Ecto neural progenitor cell (in vitro differentiated cells): ENCODE measurements around the gene CKS1B.

ENCODE experiments used
- DNase-seq: peaks from one replicate; pipeline ENCODE4 v3.0.0-alpha.2; 2018; ENCODE audit warnings: low spot score

The CKS1B gene

DNA sequence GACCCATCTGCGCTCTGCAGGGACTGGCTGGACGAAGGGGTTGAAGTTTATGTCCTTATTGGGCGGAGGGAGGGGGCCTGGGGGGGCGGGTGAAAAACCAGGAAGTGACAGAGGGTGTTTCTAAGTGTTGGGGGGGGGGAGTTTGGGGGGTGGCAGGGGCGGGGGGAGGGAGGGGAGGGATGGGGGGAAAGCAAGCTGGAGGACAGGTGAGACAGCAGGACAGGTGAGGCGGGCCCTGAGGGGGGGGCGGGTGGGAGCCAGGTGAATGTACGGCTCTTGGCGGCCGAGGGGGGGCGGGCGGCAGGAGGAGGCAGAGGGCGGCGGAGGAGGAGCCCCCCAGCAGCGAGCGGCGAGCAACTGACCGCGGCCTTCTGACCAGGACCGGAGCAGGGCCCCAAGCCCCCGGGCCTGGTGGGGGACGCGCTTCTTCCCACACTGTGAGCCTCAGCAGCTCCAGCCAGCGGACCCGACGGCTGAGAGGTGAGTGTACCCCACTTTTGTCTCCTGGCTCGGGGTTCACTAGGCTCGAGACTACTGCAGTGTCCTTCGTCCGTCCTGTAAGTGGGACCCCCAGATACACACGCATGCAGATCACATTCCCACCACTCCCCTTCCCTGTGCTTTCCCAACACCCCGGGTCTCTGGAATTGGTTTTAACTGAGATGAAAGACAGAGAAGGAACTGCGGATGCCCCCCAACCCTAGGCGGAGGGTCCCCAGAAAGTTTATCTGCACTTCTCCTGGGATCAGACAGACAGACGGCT is 28.2 kb downstream of the CKS1B start, which contains the start of gene ZBTB7B:
TSS of gene ZBTB7B (plus strand) at position 339 of the 763 bp plus-strand sequence. CDS start 11,859 bp downstream, outside the sequence.
- DNase-seq: peak; percentile 65

DNA sequence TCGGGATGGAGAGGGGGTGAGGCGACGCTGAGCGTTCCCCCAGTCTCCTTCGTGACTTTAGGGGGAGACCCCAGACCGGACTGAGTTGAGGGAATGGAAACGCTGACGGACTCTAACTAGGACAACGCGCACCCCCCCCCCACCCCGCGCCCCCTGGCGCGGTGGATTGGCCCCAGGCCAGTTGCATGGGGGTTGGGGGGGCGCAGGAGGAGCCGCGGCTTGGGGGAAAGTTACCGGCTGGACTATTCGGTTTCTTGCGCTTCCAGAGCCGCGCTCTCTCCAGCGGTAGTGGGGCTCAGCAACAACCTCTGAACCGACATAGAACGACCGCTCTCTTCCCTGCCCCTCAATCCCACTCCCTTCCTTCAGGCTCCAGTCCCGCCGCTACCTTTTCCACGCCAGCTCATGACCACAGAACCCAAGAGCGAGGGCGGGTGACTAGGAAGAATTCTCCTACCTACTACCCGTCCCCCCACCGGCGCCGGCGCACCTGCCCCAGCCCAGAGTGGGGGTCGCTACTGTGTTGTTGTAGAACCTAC is 28.8 kb downstream of the CKS1B start:
- DNase-seq: peak; percentile 64

DNA sequence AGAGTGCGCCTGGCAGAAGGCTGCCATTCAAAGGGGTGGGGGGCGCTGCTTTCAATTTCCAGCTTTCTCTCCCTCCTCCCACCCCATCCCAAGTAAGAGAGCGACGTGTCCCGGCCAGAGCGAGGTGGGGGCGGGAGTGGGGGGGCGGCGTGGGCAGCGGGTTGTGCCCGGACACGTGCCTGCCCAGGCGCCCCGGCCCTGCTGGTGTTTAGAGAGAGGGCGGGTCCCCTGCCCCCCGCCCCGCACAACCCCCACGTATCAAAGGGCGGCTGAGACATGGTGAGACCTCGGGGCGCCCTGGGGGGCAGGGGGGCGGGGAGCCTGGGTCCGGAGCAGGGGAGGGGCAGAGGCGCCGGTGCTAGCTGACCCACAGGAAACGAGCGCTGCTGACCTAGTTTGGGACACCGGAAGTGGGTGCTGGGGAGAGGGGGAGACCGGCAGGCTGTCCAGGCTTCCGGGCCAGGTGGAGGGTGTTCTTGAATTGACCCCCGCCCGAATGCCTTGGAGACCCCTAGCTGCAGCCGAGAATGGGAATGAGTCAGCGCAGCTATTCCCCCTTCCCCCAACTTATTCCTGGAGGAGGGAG is 29.4 kb downstream of the CKS1B start:
- DNase-seq: peak; percentile 62

DNA sequence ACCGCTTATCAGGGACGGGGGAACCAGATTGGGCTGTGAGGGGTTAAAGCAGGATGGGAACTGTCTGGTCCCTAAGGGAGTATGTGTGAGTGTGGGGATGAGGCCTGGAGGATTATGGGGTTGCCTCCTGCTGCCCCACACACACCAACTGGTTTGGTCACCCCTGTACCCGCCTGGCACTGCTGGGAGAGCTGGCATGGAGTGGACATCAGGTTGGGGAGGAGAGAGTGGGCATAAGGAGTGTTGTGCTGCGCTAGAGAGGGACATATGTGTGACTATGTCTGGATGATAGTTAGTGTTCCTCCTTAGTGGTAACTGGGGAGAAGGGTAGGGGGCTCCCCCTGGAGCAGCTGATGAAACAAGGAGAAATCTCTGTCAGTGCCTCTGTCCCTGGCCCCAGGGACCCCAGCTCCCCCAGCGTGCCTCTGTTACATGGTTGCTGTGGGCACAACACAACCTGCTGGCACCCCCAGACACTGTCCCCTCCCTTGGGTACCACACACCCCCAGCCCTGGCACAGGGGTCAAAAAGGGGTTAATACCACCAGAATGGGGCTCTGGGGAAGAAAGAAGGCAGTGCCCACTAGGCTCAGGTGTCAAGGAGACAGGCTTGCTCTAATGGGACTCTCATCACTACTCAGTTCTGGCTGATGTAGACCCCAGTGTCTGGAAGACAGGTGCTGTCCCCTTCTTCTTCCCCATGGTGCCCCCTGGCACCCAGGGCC is 30.0 kb downstream of the CKS1B start:
- no peak for DNase-seq

DNA sequence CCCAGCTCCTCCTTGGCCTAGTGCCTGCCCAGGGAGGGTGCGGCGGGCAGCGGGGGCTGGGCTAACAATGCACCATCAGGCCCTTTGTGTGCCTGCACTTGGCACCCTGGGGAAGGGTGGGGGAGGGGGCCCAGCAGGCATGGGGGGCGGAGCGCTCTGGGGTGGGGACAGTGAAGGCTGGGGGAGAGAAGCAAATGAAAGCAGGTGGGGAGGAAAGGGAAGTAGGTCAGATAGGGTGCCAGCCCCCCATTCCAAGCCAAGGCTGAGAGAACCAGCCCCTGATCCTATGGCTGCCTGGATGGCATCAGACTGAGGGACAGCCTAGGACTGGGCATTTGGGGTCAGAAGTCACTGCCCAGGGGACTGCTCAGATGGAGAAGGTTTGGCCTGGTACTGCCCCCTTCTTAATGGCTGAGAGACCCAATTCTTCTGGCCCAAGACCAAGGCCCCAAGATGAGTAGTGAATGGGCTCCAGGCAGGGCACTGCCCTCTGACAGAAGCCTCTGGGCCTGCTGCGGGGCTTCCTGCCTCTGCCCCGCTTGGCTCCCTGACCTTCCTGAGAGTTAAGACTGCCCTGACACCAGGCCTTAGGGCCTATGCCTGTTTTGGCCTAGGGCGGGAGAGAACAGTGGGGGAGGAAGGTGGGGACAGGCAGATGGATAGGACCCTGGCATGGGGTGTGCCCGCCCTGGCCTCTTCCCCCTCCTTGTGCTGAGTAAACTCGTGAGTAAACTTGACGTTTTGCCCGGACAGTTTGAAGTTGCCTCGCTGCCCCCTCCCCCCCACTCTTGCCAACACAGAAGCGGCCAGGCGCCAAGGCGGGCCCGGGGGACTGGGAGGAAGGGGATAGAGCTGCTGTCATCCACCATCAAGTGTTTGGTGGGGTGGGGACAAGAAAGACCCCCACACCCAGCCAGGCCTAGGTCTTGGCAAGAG is 30.9 kb downstream of the CKS1B start:
- DNase-seq: no peak

DNA sequence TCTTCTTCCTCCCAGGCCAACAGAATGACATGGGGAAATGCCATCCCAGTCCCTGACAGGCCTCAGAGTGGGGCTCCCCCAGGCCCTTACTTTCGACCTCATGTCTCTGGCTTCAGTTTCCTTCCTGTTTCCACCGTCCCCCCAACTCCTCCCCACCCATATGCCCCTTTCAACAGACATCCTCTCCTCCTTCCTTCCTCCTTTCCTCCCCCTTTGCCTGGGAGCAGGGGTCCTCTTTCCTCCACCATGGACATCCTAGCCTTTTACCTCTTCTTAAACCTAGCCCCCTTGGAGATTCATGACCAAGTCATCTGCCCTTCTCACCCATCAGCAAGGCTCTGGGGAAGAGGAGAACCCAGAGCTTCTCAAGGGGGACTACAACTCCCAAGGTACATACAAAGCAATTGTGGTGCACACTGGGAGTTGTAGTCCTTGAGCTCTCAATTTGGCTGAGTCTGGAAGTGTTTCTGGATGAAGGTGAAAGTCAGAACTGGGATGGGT is 32.2 kb downstream of the CKS1B start:
- no peak for DNase-seq

DNA sequence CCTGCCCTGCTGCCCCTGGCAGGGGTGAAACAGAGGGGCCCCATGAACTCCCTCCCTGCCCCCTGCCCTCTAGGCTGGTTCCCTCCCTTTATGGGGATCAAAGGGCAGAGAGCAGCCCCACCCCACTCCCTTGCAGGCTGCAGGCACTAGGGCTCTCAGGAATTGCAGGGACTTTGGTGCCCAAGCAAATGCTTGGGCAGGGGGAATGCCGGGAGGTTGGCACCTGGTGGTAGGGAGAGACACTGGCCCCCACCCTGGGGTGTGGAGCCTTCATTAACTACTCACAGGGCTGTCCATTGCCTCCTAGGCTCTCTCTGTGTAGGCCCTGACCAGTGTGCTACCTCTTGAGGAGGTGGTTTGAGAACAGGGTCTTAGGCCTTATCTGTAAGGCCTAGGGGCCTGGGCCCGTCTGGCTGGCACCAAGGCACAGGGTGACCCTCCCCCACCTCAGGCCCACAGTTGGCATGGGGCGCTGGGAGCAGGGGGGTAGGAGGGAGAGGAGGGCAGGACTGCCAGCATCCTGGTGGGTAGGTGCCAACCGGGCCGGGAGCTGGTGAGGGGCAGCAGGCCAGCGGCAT is 32.9 kb downstream of the CKS1B start:
- DNase-seq: no peak

DNA sequence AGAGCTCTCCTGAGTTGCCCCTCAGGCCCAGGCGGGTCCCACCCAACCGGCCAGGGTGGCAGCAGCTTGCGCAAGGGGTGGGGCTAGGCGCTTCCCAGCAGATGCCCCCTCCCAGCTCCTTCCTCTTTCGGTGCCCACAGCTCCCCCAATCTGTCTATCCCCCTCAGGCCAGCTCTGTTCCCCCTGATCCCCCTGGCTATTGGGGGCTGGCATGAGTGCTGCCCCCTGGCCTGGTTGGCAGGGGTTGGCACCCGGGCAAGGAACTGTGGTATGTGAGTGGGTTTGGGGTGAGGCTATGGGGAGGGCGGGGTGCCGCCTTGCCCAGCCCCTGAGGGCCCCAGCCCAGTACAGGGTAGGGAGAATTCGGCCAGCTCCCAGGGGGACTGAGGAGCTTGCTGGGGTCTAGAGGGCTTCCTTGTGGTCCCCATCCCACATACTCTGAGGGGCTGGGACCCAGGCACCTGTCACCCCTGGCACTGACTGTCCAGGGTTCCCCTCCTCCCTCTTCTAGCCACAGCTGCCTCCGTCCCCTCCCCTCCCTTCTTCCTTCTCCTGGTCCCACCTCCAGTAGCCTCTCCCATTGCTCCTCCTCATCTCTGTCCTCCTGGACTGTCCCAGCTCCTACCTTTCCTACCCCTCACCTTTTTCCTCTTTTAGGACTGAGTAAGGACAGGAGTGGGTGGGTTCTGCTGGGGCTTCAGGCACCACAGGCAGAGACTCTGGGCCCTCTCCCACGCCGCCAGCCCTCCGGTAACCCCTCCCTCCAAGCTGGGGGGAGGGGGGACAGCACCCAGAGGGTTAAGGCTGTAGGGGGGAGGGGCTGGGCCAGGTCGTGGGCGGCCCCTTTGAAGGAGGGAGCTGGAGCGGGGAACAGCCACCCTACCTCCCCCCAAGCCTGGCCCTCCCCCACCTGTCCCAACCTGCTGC is 33.8 kb downstream of the CKS1B start:
- no peak for DNase-seq

DNA sequence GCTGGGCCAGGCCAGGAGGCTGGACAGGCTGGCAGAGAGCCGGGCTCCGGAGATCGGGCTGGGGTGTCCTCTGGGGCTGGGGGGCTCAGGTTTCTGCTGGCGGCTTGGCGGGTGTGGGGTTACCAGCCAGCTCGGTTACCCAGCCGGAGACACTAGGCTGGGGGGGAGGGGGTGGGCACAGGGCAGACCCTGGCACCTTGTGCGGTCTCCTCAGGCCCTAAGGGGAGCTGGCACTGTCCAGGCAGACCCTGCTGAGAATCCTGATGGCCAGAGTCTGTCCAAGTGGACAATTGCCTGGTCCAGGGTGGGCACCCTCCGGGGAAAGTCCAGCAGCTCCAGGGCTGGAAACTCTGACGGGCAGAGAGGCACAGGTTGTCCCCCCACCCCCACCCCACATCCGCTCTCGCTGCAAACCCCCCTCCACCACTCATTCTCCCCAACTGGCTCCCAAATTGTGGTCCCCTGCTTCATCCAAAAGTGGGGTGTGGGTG is 34.8 kb downstream of the CKS1B start:
- no peak for DNase-seq

DNA sequence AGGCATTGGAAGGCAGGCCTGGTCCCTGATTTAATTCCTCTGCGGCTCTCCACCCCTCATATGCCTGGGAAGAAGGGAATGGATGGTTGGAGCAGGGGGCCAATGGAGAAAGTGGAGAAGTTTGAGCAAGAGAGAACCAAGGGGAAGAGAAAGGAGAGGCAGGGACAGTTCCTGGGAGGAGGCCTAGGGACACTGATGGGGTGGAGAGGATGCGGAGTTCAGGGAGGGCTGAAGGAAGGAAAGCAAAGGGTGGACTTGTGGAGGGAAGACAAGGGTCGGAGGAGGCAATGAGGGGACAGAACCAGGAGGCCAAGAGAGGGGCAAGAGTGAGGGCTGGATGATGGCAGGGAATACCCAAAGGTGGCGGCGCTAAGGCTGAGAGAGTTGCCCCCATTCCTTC is 35.3 kb downstream of the CKS1B start:
- no peak for DNase-seq

DNA sequence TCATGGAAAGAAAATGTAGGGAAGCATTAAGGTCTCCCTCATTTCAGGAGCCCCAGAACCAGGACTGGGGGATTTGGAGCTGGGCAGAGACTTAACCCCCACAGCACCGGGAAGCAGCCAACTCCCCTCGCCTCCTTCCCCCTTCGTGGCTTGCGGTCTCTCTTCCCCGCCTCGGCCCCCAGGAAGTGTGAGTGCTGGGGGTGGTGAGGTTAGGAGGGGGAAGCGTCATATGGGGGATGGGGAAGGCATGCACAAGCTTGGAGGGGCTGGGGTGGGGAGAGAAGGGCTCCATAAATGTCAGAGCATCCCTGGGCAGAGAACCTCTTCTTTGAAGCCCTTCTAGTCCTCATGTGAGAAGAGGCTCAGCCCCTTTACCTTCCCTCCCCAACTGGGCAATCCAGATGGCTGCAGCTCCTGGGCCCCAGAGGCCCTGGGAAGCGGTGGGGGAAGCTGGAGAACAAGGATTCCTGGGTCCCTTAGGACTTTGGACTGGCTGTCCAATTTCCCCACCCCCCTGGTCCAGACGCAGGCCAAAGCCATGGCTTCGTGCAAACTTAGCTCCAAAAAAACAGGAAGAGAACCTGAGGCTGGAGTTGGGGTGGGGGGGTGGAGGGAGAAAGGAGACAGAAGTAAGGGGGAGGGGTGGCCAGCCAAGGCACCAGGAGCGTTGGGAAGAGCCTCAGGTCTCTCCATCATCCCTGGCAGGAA is 35.9 kb downstream of the CKS1B start:
- DNase-seq: no peak

DNA sequence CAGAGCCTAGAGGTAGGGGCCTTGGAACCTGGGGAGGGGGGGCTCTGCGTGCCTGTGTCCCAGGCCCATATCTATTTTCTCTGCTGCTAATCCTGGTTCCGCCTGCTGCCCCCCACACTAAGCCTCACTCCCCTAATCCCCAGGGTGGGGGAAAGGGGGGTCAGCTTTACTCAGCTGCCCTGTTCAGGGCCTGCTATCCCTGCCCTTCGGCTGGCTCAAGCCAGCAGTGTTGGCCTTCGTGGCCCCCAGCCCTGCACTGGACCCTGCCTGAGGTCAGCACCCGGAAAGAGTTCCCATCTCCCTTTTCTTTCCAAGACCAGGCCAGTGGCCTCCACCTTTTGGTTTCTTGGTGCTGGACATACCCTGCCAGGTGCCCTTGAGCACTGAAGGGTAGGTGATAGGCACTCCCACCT is 36.5 kb downstream of the CKS1B start:
- no peak for DNase-seq

DNA sequence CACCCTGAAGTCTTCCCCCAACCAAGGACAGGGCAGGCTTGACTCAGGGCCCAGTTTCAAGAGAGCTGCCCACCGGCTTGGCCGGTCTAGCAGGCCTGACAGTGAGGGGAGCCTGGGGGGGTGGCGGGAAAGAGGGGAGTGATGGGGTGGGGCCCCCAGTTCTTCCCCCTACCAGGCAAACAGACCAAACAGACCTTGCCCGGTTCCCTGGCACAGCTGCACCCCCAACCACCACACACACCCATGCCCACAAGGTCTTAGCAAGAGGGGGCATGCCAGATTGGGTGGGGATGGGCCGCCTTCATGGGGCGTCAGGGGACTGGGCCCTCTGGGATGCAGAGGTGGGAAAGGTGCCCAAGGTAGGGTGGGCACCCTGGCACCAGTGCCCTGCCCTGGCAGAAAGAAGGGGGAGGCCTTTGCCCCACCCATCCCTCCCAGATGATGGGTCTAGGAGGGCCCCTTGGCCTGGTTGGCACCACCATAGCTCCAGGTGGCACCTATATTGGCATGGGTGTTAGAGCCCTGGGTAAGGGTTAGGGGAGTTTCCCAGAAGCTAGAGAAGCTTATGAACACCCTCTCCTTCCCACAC is 37.0 kb downstream of the CKS1B start:
- DNase-seq: no peak

DNA sequence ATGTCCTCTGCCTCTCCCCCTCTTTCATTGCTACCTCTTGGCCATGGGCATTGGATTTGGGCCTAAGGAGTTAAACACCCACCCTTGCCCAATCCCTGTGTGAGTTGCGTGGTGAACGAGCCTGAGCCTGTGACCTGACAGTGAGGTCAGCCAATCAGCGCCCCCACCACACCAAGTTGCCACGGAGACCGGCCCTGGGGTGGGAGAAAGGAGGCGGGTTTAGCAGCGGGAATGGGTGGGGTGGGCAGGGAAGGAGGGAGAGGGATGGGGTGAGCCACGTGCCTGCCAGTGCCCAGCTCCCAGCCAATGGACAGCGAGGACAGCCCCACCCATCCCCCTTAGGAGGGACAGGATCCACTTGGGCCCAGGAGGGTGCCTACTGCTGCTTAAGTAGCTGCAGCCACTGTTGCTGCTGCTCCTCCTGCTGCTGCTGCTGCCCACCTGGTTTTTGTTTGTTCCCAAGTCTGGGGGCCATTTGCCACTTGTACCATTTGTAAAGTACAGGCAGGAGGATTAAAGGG is 37.6 kb downstream of the CKS1B start:
- DNase-seq: peak; percentile 88

DNA sequence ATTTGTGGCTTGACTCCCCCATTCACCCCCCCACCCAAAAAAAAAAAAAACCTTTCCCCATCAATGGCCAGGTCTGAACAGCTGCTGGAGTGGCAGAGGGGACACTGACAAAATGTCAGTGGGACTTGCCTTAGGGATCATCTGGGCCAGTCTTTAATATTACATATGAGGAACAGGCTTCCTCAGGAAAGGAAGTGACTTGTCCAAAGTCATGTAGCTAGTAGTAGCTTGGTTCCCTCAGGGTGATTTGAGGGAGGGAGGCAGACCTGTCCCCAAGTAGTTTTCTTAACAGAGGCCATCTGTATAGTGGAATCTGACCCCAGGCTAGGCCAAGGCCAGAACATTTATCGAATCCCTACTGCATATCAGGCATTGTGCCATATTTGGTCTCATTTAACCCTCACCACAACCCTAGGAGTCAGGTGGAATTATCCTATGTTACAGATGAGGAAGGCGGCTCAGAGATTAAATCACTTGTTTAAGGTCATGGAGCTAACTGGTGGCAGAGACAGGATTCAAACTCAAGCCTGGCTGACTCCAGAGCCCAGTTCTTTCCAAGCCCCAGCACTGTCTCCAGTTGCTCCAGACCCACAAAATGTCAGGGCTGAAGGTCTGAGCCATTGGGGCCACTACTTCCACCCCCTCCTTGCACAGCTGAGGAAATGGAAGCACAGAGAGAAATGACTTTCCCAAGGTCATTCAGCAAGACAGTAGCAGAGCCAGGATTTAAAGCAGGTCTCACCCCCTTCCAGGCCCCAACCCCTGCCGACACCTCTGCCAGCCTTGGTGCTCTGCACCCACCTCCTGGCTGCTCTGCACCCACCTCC is 38.5 kb downstream of the CKS1B start:
- no peak for DNase-seq

DNA sequence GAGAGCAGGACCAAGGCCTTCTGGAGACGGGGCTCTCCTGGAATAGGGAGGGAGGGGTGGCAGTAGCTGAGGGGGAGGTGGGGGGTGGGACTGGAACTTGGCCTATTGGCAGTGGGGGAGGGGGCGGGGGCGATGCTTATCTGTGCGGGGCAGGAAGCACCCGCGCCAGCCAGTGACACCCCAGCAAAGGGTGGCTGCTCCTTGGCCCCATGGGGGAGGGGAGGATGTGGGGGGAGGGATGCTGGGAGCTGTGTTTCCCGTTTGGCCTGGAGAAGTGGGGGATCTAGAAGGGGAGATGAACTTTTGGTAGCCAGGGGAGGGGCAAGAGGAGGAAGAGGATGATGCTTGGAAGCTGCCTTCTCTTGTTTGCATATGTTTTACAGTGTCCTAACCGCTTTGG is 39.2 kb downstream of the CKS1B start:
- no peak for DNase-seq

DNA sequence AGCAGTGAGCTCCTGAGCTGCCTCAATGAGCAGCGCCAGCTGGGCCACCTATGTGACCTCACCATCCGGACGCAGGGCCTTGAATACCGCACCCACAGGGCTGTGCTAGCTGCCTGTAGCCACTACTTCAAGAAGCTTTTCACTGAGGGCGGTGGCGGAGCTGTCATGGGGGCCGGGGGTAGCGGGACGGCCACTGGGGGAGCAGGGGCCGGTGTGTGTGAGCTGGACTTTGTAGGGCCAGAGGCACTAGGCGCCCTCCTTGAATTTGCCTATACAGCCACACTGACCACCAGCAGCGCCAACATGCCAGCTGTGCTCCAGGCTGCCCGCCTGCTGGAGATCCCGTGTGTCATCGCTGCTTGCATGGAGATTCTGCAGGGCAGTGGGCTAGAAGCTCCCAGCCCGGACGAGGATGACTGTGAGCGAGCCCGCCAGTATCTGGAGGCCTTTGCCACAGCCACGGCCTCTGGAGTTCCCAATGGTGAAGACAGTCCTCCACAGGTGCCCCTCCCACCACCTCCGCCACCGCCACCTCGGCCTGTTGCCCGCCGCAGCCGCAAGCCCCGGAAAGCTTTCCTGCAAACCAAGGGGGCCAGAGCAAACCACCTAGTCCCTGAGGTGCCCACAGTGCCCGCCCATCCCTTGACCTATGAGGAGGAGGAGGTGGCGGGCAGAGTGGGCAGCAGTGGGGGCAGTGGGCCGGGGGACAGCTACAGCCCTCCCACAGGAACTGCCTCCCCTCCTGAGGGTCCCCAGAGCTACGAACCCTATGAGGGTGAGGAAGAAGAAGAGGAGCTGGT is 40.4 kb downstream of the CKS1B start:
- no peak for DNase-seq
